H1 (cell line): ENCODE data around the gene KLRC2. TPM values are rescaled to one million over a fixed set of nuclear protein-coding genes. Genes with fewer than 3 reads are reported as not detected.

Experiments
- ATF2 ChIP-seq: IDR thresholded peaks from 2 replicates; pipeline ENCODE4 v1.6.1; 2012; ENCODE audit warnings: low read length, inconsistent platforms
- CHD7 ChIP-seq: fragments of 300-600 bp; sonication (generic); IDR thresholded peaks from 2 replicates; pipeline ENCODE4 v1.7.1; 2012; ENCODE audit warnings: low read length, moderate library complexity, mild to moderate bottlenecking, inconsistent platforms; ENCODE audit not compliant: insufficient replicate concordance
- HDAC2 ChIP-seq, 2 experiments: fragments of 300-600 bp in 1 of 2; sonication (generic) in 1 of 2; IDR thresholded peaks; 2 replicates each; pipeline ENCODE4 v1.6.1; 2011 to 2012; ENCODE audit warnings: low read depth in 2 of 2, low read length in 2 of 2, mild to moderate bottlenecking in 2 of 2, moderate library complexity in 2 of 2, borderline replicate concordance in 1 of 2, inconsistent platforms in 1 of 2
- MAFK ChIP-seq: IDR thresholded peaks from 2 replicates; pipeline ENCODE4 v1.6.1; 2012; ENCODE audit warnings: low read depth, mild to moderate bottlenecking, improper control_type of control experiment, low read length
- POU5F1 ChIP-seq: IDR thresholded peaks from 2 replicates; pipeline ENCODE4 v1.6.1; 2011; ENCODE audit warnings: low read depth, mild to moderate bottlenecking, low read length, moderate library complexity
- SIN3A ChIP-seq, 2 experiments: IDR thresholded peaks in 1 of 2; conservative IDR thresholded peaks in 1 of 2; 2 replicates each; pipeline ENCODE4 v1.6.1; 2011 to 2012; ENCODE audit warnings: low read length in 2 of 2, improper control_type of control experiment in 1 of 2, low read depth in 1 of 2, mild to moderate bottlenecking in 1 of 2
- TAF1 ChIP-seq: IDR thresholded peaks from 2 replicates; pipeline ENCODE4 v1.6.1; 2011; ENCODE audit warnings: mild to moderate bottlenecking, low read depth, low read length
- TAF7 ChIP-seq: optimal IDR thresholded peaks from 2 replicates; pipeline ENCODE3; 2011; ENCODE audit warnings: low read depth, mild to moderate bottlenecking, inconsistent platforms, low read length, moderate library complexity, borderline replicate concordance
- TBP ChIP-seq: IDR thresholded peaks from 2 replicates; pipeline ENCODE4 v1.6.1; 2011; ENCODE audit warnings: low read depth, low read length, improper control_type of control experiment
- polyA plus RNA-seq, 7 experiments: library from polyadenylated mRNA; depleted of rRNA in 3 of 7; stranded (reverse) in 5 of 7; unstranded in 2 of 7; fragments of >200 nt in 5 of 7; fragments of 200-250 nt in 2 of 7; gene quantifications; 1 replicate in 5 of 7; 2 replicates in 1 of 7; 4 replicates in 1 of 7; pipeline versions ENCODE4 v1.2.1 to v1.2.3, GENCODE V29; 2011 to 2013; ENCODE audit warnings: missing spikeins in 2 of 7, mixed read lengths in 2 of 7
- total RNA-seq: library from RNA; stranded (reverse); fragmentation: NEBNext Ultra II Directional; extraction: Animal tissue kit (Norgen Biotek cat#: 25700); gene quantifications from 2 replicates; pipeline ENCODE4 v1.2.1, GENCODE V29; 2021

Gene KLRC2
- total and polyA plus RNA-seq, 2 of the 8 experiments (the other 6 are each of a cell fraction or from before 2014, with no cell fraction given), result not detected

- no peak for TF ChIP-seq CHD7
- no peak for TF ChIP-seq SIN3A (conservative IDR thresholded peaks at IDR 0.05 in 1 of 2, IDR thresholded peaks at IDR 0.05 in 1 of 2; ENCODE audit: low read depth in 1 of 2, low read length in 2 of 2)
- no peak for TF ChIP-seq TBP
- TF ChIP-seq MAFK, result no peak
- TF ChIP-seq TAF7, result no peak
- no peak for TF ChIP-seq HDAC2 (IDR thresholded peaks at IDR 0.05; ENCODE audit: borderline replicate concordance in 1 of 2, low read depth in 2 of 2, low read length in 2 of 2)
- no peak for TF ChIP-seq TAF1
- TF ChIP-seq ATF2, result no peak
- TF ChIP-seq POU5F1, result no peak
Observed at GRCh38 chr12:10455766-10456165, 20.0 kb upstream of the KLRC2 start (continued).
